ENCODE data around the gene FAM118A. TPM values are rescaled to one million over a fixed set of nuclear protein-coding genes. Genes with fewer than 3 reads are reported as not detected.
"Not testable (repeated sequence)": the region's sequence is repeated elsewhere in the genome, so short reads cannot be mapped to it uniquely, and the experiment has no call there.

The FAM118A gene
- polyA plus RNA-seq, 1 donor: 20.3 TPM

- DNase-seq (ENCODE audit: low read depth): no peak
These were observed 745 bp upstream of the FAM118A start for GRCh38 chr22:45308957-45309421.

DNA sequence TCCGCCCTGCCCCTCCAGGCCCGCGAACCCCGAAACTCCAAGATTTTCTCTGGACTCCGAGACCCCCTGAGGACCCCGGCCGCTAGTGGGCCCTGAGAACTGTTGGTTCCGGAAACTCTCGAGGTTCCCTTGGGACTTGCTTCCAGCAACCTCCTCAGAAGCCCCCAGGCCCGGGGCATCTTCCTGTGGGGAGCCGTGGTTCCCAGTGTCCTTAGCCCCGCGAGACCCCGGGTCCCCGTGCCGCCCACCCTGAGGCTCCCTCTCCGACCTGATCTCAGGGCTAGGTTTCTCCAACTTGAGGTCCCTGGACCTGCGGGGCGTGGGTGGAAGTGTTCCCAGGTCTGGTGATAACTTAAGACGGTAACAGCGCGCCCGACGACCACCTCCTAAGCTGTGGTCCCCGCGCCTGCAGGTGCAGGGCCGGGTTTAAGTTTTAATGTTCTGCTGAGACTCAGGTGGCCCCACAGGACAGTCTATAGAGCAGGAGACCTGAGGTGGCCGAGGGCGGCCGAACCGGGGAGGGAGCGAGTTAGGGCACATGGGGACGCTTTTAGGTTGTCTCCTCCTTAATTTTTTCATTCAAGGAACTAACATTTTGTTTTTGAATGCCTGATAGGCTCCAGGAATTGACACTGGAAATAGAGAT lies 720 bp downstream of the FAM118A start:
- DNase-seq (ENCODE audit: low read depth): no peak

DNA sequence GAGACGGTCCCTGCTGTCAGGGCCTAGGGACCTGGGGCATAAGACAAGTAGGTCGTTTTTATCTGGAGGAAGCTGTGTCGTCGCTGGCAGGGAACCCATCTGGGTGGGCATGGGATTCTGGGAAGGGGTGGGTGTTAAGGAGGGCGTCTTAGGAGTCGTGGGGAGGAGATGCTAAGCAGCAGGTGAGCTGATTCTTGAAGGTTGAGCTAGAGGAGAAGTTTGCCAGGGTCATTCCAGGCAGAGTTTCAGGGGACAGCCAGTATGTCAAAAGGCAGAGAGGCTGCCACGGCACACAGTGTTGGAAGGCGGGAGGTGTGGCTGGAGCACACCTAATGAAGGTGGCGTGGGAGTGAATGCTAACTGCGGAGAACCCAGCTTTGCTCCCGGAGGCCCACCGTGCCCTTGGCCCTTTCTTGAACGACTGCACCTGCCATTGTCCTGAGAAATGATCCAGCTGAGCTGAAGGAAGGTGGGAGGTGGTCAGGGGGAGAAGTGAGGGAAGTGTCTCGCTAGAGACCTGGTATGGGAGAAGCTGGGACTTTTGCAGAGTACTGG lies 1.3 kb downstream of the FAM118A start:
- DNase-seq (ENCODE audit: low read depth): no peak

DNA sequence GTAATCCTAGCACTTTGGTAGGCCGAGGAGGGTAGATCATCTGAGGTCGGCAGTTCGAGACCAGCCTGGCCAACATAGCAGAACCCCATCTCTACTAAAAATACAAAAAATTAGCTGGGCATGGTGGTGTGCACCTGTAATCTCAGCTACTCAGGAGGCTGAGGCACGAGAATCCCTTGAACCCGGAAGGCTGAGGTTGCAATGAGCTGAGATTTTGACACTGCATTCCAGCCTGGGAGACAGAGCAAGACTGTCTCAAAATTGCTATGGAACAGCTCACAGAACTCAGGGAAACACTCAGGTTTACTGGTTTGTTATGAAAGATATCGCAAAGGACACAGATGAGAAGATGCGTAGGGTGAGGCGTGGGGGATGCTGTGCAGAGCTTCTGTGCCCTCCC lies 2.7 kb downstream of the FAM118A start:
- DNase-seq (ENCODE audit: low read depth): no peak

GRCh38 chr22:45312856-45313255 lies 3.1 kb downstream of the FAM118A start:
- no peak for DNase-seq (ENCODE audit: low read depth)

GRCh38 chr22:45314054-45314721 lies 4.5 kb downstream of the FAM118A start:
- no peak for DNase-seq (ENCODE audit: low read depth)

DNA sequence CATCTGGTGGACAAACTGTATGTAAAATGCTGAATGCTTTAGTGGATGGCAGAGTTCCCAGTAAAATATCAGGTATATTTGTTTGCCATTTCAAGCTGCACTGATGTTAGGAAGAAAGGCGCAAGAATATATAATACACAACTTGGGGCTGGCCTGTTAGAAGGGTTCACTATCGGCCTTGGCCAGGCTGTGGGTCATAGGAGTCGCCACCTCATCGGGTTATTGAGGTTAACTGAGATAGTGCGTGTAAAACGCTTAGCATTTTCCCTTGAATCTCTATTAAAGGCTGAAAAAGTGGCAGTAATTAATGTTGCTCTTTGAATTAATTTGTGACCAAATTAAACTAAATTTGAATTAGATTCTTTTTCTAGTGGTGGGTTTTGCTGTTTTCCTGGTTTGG lies 5.1 kb downstream of the FAM118A start:
- DNase-seq (ENCODE audit: low read depth): no peak

- DNase-seq (ENCODE audit: low read depth): no peak
These were observed 7.2 kb downstream of the FAM118A start for GRCh38 chr22:45316796-45317526.

GRCh38 chr22:45317551-45318167 lies 7.9 kb downstream of the FAM118A start:
- DNase-seq (ENCODE audit: low read depth): no peak

DNA sequence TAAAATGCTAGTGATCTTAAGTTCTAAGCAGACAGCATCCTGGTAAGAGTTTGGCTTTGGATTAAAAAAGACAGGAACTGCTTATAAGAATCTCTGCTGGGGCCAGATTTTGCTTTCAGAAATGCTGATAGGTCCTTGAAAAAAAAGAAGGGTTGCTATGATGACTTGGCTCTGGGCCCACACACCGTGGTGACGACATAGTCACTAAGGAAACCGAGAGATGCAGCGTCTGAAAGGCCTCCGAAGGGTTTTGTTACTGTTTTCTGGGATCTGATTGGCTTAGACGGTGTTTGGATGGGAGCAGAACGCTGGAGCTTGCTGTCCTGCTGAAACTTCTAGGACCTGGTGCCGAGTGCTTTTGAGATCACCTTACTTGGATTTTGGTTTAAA lies 8.4 kb downstream of the FAM118A start:
- peak; percentile 58 for DNase-seq (ENCODE audit: low read depth)

DNA sequence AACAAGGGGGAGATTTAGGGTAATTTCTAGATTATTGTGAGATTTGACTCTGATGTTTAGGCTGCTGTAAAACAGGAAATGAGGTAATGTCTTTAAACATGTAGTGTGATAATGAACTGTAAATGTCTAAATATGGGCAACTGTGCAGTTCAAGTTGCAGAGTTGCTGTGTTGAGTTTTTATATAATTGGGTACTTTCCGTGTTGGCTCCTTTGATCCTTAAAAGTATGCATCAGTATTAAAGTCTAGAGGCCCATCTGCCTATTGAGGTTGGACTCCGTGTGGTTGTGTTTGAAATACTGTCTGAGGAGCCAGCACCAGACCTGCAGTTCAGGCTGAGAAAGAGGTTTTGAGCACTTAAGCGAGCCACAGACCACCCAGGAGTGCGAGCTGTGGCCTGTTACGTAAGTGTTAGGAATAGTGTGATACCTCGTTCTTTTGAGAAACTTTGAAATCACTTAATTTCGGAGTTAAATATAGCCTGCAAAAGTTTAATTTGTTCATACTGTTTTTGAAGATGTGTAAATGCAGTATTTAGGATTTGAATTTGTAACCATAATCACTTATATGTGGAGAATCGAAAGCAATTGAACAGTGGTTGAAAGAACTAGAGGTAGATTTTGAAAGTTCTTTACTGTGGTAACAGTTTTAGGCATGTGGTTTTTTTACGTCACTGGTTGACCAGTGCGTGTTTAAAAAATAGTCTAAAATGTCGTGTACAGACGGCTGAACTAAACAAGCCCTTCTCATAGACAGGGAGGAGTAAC lies 9.0 kb downstream of the FAM118A start:
- no peak for DNase-seq (ENCODE audit: low read depth)

GRCh38 chr22:45319324-45319685 lies 9.6 kb downstream of the FAM118A start:
- DNase-seq (ENCODE audit: low read depth): no peak

DNA sequence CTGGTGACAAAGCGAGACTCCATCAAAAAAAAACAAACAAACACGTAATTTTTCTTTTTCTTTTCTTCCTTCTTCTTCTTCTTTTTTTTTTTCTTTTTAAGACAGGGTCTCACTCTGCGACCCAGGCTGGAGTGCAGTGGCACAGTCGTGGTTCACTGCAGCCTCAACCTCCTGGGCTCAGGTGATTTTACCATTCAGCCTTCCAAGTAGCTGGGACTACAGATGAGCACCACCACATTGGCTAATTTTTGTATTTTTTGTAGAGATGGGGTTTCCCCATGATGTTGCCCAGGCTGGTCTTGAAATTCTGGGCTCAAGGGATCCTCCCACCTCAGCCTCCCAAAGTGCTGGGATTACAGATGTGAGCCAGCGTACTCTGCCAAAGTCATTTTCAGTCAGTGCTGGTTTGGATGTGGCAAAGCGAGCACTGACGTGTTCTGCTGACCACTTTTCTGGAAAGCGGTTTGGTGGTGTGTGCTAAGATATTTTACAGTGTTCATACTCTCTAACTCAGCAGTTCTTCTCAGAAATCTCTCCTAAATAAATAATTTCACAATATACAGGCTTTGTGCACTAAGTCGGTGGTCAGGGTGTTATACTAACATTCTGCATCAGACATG lies 10.7 kb downstream of the FAM118A start:
- DNase-seq (ENCODE audit: low read depth): no peak

- DNase-seq (ENCODE audit: low read depth): no peak
These were observed 12.1 kb downstream of the FAM118A start for GRCh38 chr22:45321827-45322226.

- no peak for DNase-seq (ENCODE audit: low read depth)
These were observed 13.3 kb downstream of the FAM118A start for GRCh38 chr22:45322873-45323525.

DNA sequence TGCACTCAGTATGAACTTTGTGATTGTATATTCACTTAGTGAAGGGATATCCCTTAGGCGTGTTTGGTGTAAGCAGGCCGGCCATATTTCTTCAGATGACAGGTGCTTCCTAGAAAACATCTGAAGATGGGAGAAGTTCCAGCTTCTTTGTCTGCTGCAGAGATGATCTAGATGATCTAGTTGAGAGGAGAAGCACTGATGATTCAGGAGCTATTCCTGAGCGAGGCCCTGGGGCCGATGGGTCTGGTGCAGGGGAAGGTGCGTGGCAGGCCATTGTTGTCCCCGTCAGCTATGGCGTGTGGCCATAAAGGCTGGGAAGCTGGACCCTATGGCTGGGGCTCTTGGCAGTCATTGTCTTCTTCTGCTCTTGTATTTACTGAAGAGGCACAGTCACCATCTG lies 14.0 kb downstream of the FAM118A start:
- DNase-seq (ENCODE audit: low read depth): no peak

- no peak for DNase-seq (ENCODE audit: low read depth)
These were observed 14.6 kb downstream of the FAM118A start for GRCh38 chr22:45324311-45324711.

DNA sequence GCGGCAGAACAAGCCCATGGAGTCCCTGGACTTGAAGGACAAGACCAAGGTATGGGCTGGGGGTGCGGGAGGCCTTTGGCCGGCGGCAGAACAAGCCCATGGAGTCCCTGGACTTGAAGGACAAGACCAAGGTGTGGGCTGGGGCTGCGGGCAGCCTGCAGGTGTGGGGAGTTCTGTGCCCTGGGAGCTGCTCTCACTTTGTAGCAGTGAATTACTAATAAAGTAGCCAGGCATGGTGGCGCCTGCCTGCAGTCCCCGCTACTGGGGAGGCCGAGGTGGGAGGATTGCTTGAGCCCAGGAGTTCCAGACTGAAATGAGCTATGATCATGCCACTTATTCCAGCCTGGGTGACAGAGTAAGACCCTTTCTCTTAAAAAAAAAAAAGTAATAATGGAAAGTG lies 18.5 kb downstream of the FAM118A start:
- not testable (repeated sequence) for DNase-seq (ENCODE audit: low read depth)

DNA sequence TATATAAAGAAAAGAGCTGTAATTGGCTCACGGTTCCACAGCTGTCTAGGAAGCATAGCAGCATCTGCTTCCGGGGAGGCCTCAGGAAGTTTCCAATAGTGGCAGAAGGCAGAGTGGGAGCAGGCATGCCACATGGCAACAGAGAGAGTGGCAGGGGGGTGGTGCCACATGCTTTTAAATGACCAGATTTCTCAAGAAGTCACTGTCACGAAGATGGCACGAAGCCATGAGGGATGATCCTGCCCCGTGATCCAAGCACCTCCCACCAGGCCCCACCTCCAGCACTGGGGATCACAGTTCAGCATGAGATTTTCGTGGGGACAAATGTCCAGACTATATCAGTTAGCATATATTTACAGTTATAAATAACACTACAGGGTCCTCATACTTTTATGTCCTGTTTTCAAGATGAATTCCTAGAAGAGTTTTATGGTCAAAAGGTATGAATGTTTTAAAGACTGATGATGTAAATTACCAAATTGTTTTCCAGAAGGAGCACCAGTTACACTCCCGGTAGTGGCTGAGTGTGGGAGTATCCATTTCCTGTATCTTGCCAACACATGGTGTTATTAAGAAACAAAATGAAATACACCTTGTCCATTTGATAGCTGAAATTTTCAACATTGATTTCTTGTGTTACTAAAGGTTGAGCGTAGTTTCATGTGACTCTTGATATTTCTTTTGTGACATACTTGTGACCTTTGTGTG lies 19.2 kb downstream of the FAM118A start:
- no peak for DNase-seq (ENCODE audit: low read depth)

DNA sequence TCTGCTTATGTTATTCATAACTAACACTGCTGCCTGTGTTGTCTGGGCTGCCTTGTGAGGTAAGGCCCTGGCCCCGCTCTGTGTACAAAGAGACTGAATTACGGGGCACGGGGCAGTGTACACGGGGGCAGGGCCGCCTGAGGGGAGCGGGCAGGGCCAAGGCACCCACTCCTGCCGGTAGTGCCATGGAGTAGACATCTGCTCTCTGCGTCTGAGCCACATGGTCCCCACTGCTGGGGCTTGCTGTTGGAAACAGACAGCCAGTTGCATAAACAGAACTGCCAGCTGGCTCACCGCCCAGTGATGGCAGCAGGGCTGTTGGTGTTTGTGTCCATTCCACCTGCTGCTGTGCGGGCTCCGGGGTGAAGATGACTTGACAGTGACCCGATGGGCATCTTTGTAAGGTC lies 19.8 kb downstream of the FAM118A start:
- DNase-seq (ENCODE audit: low read depth): no peak

Measured in forelimb muscle (tissue), 1 donor.